Activated CD8-positive, alpha-beta T cell treated with anti-CD3 and anti-CD28 coated beads for 36 hours (primary cell): ENCODE measurements around the gene PRND. TPM values are rescaled to one million over a fixed set of nuclear protein-coding genes. Genes with fewer than 3 reads are reported as not detected.

ENCODE experiments used
- ATAC-seq: fragments of 200-7000 bp; cut with Tn5 transposase; one replicate; pipeline ENCODE4 v1.10.0; 2021; ENCODE audit warnings: mild to moderate bottlenecking, moderate library complexity
- CTCF ChIA-PET: fragments of 350-600 bp; sonication (Branson Sonifier 250); formaldehyde crosslinking; loops from one replicate; lab custom pipeline; 2021; ENCODE audit warnings: antibody characterized with exemption; lab: Charles Lee
- POLR2A ChIA-PET: fragments of 350-600 bp; sonication (Branson Sonifier 250); formaldehyde crosslinking; loops from one replicate; lab custom pipeline; 2021; ENCODE audit warnings: antibody characterized with exemption; lab: Charles Lee
- DNase-seq: peaks from one replicate; pipeline ENCODE4 v3.0.0-alpha.2; 2020
- H3K27ac Mint-ChIP-seq: one replicate; pipeline ENCODE4 v1.8.0; 2021; ENCODE audit warnings: mild to moderate bottlenecking, mixed read lengths
- H3K27me3 Mint-ChIP-seq: one replicate; pipeline ENCODE4 v1.8.0; 2021; ENCODE audit warnings: mixed read lengths
- H3K36me3 Mint-ChIP-seq: one replicate; pipeline ENCODE4 v1.8.0; 2021; ENCODE audit warnings: low read depth, mixed read lengths
- H3K4me1 Mint-ChIP-seq: one replicate; pipeline ENCODE4 v1.8.0; 2021; ENCODE audit warnings: low read depth, mixed read lengths
- H3K4me3 Mint-ChIP-seq: one replicate; pipeline ENCODE4 v1.8.0; 2021; ENCODE audit warnings: mild to moderate bottlenecking, moderate library complexity, mixed read lengths
- H3K9me3 Mint-ChIP-seq: one replicate; pipeline ENCODE4 v1.8.0; 2021; ENCODE audit warnings: mixed read lengths
- intact Hi-C: fragments of 100-400 bp; cut with micrococcal nuclease; formaldehyde crosslinking; loops from one replicate; pipeline ENCODE4 v1.10.0; 2022
- total RNA-seq, 2 experiments: library from RNA; stranded (reverse); gene quantifications; one replicate each; pipeline ENCODE4 v1.2.3, GENCODE V29; 2021
- TF ChIP-seq, protein P1 (sequence below): fragments of 200-600 bp; IDR thresholded peaks from one replicate; pipeline ENCODE4 v1.8.0; 2022; ENCODE audit warnings: antibody characterized with exemption, mild to moderate bottlenecking

The PRND gene
- total RNA-seq, 2 experiments from 2014 or later, result not detected

DNA sequence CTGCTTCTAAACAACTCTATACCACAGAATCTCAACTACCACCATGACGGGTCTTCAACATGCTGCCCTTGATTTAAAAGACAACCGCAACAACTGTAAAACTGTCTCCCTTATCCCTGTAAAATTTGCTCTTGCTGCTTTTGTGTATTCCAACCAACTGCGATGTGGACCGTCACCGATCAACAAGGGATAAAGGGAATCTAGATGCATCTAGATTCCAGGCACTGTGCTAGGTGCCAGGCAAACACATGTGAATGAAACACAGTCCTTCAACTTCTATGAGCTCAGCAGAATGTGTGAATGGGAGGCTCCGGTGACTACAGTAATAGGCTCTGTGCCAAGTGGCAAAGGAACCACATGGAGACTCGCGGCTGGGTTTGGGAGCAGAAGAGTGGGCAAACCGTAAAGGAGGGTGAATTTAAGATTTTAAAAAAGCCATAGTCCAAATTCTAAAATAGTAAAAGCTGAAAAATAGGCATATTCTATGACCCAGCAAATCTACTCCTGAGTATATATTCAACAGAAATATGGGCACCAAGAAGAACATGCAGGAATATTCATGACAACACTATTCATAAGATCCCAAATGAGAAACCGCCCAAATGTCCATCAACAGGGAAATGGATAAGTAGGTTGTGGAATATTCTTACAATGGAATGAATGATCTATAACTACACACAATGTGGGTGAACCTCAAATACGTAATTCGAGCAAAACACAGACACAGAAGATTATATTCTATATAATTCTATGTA, 3.7 kb upstream of the PRND start:
- no peaks in the 10 kb centered on the region for H3K9me3 Mint-ChIP-seq
- no peaks in the 10 kb centered on the region for H3K36me3 Mint-ChIP-seq
- no peak overlapping the region for H3K4me3 Mint-ChIP-seq
- CTCF ChIA-PET, result interaction anchor here (1.0 to 2.1 kb wide), 3 partner anchors 23 to 133 kb away, joined by 3 to 4 read pairs (median 4); no protein-coding TSS in a partner anchor
- no peak for DNase-seq
- intact Hi-C loops, result no loop called here
- POLR2A ChIA-PET, result interaction anchor here (0.7 kb wide), 1 partner anchor 545 kb away, joined by 3 read pairs; no protein-coding TSS in a partner anchor
- ATAC-seq, result no peak
- no peaks in the 10 kb centered on the region for H3K27me3 Mint-ChIP-seq
- H3K4me1 Mint-ChIP-seq, result peaks cover 8% of the 10 kb centered on the region
- TF ChIP-seq, protein P1, sequence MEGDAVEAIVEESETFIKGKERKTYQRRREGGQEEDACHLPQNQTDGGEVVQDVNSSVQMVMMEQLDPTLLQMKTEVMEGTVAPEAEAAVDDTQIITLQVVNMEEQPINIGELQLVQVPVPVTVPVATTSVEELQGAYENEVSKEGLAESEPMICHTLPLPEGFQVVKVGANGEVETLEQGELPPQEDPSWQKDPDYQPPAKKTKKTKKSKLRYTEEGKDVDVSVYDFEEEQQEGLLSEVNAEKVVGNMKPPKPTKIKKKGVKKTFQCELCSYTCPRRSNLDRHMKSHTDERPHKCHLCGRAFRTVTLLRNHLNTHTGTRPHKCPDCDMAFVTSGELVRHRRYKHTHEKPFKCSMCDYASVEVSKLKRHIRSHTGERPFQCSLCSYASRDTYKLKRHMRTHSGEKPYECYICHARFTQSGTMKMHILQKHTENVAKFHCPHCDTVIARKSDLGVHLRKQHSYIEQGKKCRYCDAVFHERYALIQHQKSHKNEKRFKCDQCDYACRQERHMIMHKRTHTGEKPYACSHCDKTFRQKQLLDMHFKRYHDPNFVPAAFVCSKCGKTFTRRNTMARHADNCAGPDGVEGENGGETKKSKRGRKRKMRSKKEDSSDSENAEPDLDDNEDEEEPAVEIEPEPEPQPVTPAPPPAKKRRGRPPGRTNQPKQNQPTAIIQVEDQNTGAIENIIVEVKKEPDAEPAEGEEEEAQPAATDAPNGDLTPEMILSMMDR, result no peak
- no peak overlapping the region for H3K27ac Mint-ChIP-seq

DNA sequence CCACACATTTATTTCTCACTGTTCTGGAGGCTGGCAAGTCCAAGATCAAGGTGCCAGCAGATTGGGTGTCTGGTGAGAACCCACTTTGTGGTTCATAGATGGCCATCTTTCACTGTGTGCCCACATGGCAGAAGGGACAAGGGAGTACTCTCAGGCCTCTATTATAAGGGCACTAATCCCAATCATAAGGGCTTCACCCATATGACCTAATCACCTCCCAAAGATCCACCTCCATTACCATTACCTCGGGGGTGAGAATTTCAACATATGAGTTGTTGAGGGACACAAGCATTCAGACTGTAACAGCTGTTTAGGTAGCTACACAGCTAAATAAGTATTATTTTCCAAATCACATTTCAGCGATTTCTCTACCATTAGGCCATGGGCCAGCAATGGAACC, 2.5 kb upstream of the PRND start:
- intact Hi-C loops, result no loop called here
- Mint-ChIP-seq H3K4me1 (peaks cover 8% of the 10 kb centered on the region), H3K36me3 (no peaks in the 10 kb centered on the region), H3K4me3 (no peak overlapping the region), H3K9me3 (no peaks in the 10 kb centered on the region), H3K27me3 (no peaks in the 10 kb centered on the region), H3K27ac (no peak overlapping the region)
- ChIA-PET CTCF (interaction anchor here (1.3 to 3.7 kb wide), 7 partner anchors 22 to 114 kb away, joined by 4 to 27 read pairs (median 10); no protein-coding TSS in a partner anchor), POLR2A (no interaction called here)
- TF ChIP-seq, protein P1, result no peak
- ATAC-seq, result no peak
- DNase-seq, result no peak

GRCh38 chr20:4720041-4720976, 1.4 kb upstream of the PRND start:
- TF ChIP-seq, protein P1, result peak; percentile 86
- DNase-seq (peak; percentile 86), ATAC-seq (peak; percentile 98)
- H3K9me3 Mint-ChIP-seq, result no peaks in the 10 kb centered on the region
- H3K27ac Mint-ChIP-seq, result peak overlapping the region; percentile 46
- POLR2A ChIA-PET, result interaction anchor here (1.0 to 1.2 kb wide), 2 partner anchors 29 to 37 kb away, joined by 3 read pairs; no protein-coding TSS in a partner anchor
- no peaks in the 10 kb centered on the region for H3K36me3 Mint-ChIP-seq
- H3K4me3 Mint-ChIP-seq, result no peak overlapping the region
- CTCF ChIA-PET, result interaction anchor here (0.6 to 3.7 kb wide), 14 partner anchors 12 to 228 kb away, joined by 3 to 27 read pairs (median 3); no protein-coding TSS in a partner anchor
- H3K27me3 Mint-ChIP-seq, result no peaks in the 10 kb centered on the region
- intact Hi-C loops, result loop anchor here (1.0 kb wide), 1 partner anchor 113 kb away; no protein-coding TSS in a partner anchor
- H3K4me1 Mint-ChIP-seq, result peaks cover 8% of the 10 kb centered on the region

DNA sequence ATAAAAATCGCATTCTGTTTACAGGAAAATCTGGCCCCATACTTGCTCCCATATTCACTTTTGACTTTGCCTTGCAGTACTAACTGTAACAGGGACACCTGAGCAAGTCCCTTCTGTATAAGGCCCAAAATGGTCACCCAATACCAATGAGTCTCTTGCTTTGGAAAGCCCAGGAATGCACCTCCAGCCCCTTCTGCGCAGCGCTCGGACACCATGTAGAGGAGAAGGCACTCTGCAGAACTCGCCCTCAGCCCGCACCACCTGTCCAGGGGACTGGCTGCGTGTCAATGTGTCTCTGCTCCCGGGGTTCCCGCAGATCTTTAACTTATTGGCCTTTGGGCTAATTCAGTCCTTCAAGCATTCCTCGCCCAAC, 746 bp upstream of the PRND start:
- TF ChIP-seq, protein P1, result no peak
- Mint-ChIP-seq H3K36me3 (no peaks in the 10 kb centered on the region), H3K27me3 (no peaks in the 10 kb centered on the region), H3K27ac (no peak overlapping the region), H3K4me3 (no peak overlapping the region), H3K9me3 (no peaks in the 10 kb centered on the region), H3K4me1 (peaks cover 8% of the 10 kb centered on the region)
- DNase-seq (no peak), ATAC-seq (no peak)
- intact Hi-C loops, result loop anchor here (1.0 kb wide), 1 partner anchor 114 kb away; no protein-coding TSS in a partner anchor
- ChIA-PET POLR2A (interaction anchor here (1.0 to 1.2 kb wide), 2 partner anchors 30 to 37 kb away, joined by 3 read pairs; no protein-coding TSS in a partner anchor), CTCF (interaction anchor here (1.3 to 3.7 kb wide), 5 partner anchors 107 to 164 kb away, joined by 3 to 27 read pairs (median 18); no protein-coding TSS in a partner anchor)
